Smooth muscle cell (in vitro differentiated cells): ENCODE data around the gene NFKB1. TPM values are rescaled to one million over a fixed set of nuclear protein-coding genes. Genes with fewer than 3 reads are reported as not detected.

ENCODE experiments used
- DNase-seq: peaks from one replicate; lab custom pipeline; 2025; ENCODE audit not compliant: unreplicated experiment; lab: John Stamatoyannopoulos, UW
- H2AFZ ChIP-seq: fragments of 200-600 bp; sonication (generic); 2 replicates; pipeline ENCODE4 v1.6.0; 2016; ENCODE audit warnings: antibody characterized with exemption, low read depth, mild to moderate bottlenecking
- H3F3A ChIP-seq: fragments of 200-600 bp; sonication (generic); 2 replicates; pipeline ENCODE4 v1.6.0; 2017; ENCODE audit warnings: antibody characterized with exemption, low read depth
- H3K27ac ChIP-seq: fragments of 200-600 bp; sonication (generic); 2 replicates; pipeline ENCODE4 v1.5.1; 2016; ENCODE audit warnings: low read depth, mild to moderate bottlenecking
- H3K27me3 ChIP-seq: fragments of 200-600 bp; sonication (generic); 2 replicates; pipeline ENCODE4 v1.6.1; 2016; ENCODE audit warnings: low read depth, mild to moderate bottlenecking
- H3K36me3 ChIP-seq: fragments of 200-600 bp; sonication (generic); 2 replicates; pipeline ENCODE4 v1.5.1; 2016; ENCODE audit warnings: low read depth
- H3K4me1 ChIP-seq: fragments of 200-600 bp; sonication (generic); 2 replicates; pipeline ENCODE4 v1.5.1; 2016; ENCODE audit warnings: low read depth
- H3K4me2 ChIP-seq: fragments of 200-600 bp; sonication (generic); 2 replicates; pipeline ENCODE4 v1.6.0; 2016; ENCODE audit warnings: mild to moderate bottlenecking
- H3K4me3 ChIP-seq: fragments of 200-600 bp; sonication (generic); 2 replicates; pipeline ENCODE4 v1.5.1; 2016; ENCODE audit warnings: mild to moderate bottlenecking
- H3K79me2 ChIP-seq: fragments of 200-600 bp; sonication (generic); 2 replicates; pipeline ENCODE4 v1.6.0; 2016; ENCODE audit warnings: low read depth, mild to moderate bottlenecking
- H3K9ac ChIP-seq: fragments of 200-600 bp; sonication (generic); 2 replicates; pipeline ENCODE4 v1.6.0; 2016; ENCODE audit warnings: low read depth
- H3K9me3 ChIP-seq: fragments of 200-600 bp; sonication (generic); replicated peaks from 2 replicates; pipeline ENCODE4 v1.5.1; 2016; ENCODE audit warnings: low read depth
- H4K20me1 ChIP-seq: fragments of 200-600 bp; sonication (generic); 2 replicates; pipeline ENCODE4 v1.6.0; 2016; ENCODE audit warnings: low read depth
- WGBS: methylation state at CpG from one replicate; pipeline ENCODE4 v1.1.7; 2016; ENCODE audit warnings: low lambda C conversion rate; 5-methylcytosine and 5-hydroxymethylcytosine counted together
- polyA plus RNA-seq: library from polyadenylated mRNA; unstranded; fragments of >200 nt; fragmentation: Nextera tagmentation; extraction: Ambion mirVana; gene quantifications from 2 replicates; pipeline ENCODE4 v1.2.1, GENCODE V29; 2016
- total RNA-seq: library from RNA; depleted of rRNA; stranded (reverse); fragments of >200 nt; gene quantifications from 2 replicates; pipeline ENCODE4 v1.2.3, GENCODE V29; 2014
- TF ChIP-seq, protein P1 (sequence below): fragments of 200-600 bp; sonication (generic); IDR thresholded peaks from 2 replicates; pipeline ENCODE4 v1.5.1; 2017; ENCODE audit warnings: borderline replicate concordance, mild to moderate bottlenecking, antibody characterized with exemption; ENCODE audit not compliant: insufficient read depth, poor library complexity, severe bottlenecking

Gene NFKB1
- total and polyA plus RNA-seq, 2 experiments from 2014 or later: 15.6 to 16.1 TPM

DNA sequence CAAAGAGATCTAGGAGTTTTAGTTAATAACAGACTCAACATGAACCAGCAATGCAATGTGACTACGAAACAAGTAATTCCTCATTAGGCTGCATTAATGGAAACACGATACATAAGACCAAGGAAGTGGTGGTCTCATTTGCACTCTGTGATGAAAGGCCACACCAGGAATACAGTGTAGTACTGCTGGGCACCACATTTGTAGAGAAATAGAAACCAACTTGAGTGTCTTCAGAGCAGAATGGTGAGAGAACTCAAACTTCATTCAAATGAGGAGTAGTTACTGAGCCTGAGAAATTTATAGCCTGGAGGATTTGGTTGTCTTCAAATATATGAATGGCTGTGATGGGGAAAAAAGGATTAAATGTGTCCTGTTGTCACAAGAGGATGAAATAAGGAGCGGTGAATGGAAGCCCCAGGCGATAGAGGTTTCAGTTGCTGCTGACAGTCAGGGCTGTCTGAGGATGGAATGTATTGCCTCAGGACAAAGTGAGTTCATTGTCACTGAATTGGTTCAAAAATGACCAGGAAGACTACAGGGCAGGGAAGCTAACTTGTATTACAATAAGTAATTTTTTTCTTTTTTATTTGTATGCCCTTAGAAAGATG is 50.9 kb downstream of the NFKB1 start:
- Histone ChIP-seq H3K27ac (no peak overlapping the region), H3K4me1 (peaks cover 3% of the 10 kb centered on the region), H3K4me2 (no peak overlapping the region), H3F3A (no peaks in the 10 kb centered on the region), H2AFZ (no peak overlapping the region), H3K27me3 (no peaks in the 10 kb centered on the region), H3K79me2 (no peaks in the 10 kb centered on the region), H3K9ac (no peak overlapping the region), H3K9me3 (no peaks in the 10 kb centered on the region), H3K36me3 (no peaks in the 10 kb centered on the region), H4K20me1 (no peaks in the 10 kb centered on the region), H3K4me3 (no peak overlapping the region)
- 85% methylated on average over 4 of the region's 4 CpGs for WGBS
- TF ChIP-seq, protein P1, sequence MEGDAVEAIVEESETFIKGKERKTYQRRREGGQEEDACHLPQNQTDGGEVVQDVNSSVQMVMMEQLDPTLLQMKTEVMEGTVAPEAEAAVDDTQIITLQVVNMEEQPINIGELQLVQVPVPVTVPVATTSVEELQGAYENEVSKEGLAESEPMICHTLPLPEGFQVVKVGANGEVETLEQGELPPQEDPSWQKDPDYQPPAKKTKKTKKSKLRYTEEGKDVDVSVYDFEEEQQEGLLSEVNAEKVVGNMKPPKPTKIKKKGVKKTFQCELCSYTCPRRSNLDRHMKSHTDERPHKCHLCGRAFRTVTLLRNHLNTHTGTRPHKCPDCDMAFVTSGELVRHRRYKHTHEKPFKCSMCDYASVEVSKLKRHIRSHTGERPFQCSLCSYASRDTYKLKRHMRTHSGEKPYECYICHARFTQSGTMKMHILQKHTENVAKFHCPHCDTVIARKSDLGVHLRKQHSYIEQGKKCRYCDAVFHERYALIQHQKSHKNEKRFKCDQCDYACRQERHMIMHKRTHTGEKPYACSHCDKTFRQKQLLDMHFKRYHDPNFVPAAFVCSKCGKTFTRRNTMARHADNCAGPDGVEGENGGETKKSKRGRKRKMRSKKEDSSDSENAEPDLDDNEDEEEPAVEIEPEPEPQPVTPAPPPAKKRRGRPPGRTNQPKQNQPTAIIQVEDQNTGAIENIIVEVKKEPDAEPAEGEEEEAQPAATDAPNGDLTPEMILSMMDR: no peak
- no peak for DNase-seq

DNA sequence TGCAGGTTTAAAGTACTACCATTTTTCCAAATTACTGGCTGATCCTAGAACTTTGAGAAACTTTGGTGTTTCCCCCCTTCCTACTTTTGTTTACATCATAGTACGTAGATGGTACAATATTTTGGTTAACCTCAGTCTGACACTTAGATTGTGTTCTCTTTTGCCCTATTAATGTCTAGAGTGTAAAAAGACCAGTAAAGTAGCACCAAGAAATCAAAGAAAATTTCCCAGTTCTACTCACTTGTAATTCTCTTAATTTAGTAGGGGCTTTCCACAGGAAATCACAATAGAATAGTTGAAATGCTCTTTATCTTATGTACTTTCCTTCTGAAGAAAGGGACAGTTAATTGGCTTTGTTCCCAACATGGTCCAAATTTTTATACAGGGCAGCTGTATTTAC is 51.6 kb downstream of the NFKB1 start:
- TF ChIP-seq, protein P1: no peak
- Histone ChIP-seq H3K36me3 (no peaks in the 10 kb centered on the region), H3K27ac (no peak overlapping the region), H3K27me3 (no peaks in the 10 kb centered on the region), H3K9me3 (no peaks in the 10 kb centered on the region), H3K4me2 (no peak overlapping the region), H3K79me2 (no peaks in the 10 kb centered on the region), H3K9ac (no peak overlapping the region), H2AFZ (no peak overlapping the region), H3F3A (no peaks in the 10 kb centered on the region), H3K4me1 (peaks cover 3% of the 10 kb centered on the region), H3K4me3 (no peak overlapping the region), H4K20me1 (no peaks in the 10 kb centered on the region)
- WGBS: 51% methylated on average over 1 of the region's 1 CpG
- no peak for DNase-seq

DNA sequence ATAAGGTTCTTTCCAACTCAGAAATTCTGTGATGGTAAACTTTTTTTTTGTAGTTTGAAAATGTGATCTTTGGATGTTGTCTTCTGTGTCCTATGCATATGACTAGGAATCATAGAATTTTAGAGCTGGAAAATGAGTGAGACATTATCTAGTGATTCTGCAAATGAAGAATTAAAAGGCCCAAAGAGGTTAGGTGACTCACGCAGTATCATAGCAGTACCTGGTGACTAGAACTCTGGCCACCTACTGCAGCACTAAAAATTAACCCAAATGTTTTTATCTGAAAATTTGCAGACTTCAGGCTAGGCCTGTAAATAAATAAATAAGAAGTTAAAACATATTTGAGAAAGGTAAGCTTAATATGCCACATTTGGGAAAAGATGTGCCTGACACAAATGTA is 52.8 kb downstream of the NFKB1 start:
- H3K36me3 ChIP-seq: no peaks in the 10 kb centered on the region

More for the DNA sequence above, 52.8 kb downstream of the NFKB1 start:
- Histone ChIP-seq H3K27me3 (no peaks in the 10 kb centered on the region), H3K9me3 (no peaks in the 10 kb centered on the region), H3F3A (no peaks in the 10 kb centered on the region), H2AFZ (no peak overlapping the region), H3K4me2 (no peak overlapping the region), H3K79me2 (no peaks in the 10 kb centered on the region), H3K4me3 (no peak overlapping the region), H3K27ac (peak overlapping the region; percentile 6), H3K4me1 (peaks cover 3% of the 10 kb centered on the region), H3K9ac (no peak overlapping the region), H4K20me1 (peaks cover 4% of the 10 kb centered on the region)
- WGBS: 92% methylated on average over 1 of the region's 1 CpG
- no peak for DNase-seq
- TF ChIP-seq, protein P1: no peak
